ENCODE results near the gene FMN1.

FMN1 gene

DNA sequence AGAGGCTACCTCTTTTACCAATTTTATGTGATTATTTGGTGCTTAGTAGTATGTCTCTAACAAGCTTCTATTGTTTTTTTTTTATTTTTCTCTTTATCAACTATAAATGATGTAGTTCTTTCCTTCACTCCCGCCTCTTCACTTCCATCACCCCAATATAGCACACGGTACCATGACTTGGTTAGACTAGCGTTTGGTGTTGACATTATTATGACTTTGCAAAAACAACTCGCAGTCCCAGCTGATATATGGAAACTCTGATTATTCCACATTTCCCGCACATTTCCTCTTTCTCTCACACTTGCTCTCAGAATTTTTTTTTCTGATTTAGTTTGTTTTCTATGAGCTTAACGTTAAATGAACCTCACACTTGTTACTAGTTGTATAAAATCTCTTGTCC lies 314.5 kb downstream of the FMN1 start:
- no peak for DNase-seq (ENCODE audit: low spot score)

- no peak for DNase-seq (ENCODE audit: low spot score)
Observed at GRCh38 chr15:32878869-32879805, 315.4 kb downstream of the FMN1 start.

DNA sequence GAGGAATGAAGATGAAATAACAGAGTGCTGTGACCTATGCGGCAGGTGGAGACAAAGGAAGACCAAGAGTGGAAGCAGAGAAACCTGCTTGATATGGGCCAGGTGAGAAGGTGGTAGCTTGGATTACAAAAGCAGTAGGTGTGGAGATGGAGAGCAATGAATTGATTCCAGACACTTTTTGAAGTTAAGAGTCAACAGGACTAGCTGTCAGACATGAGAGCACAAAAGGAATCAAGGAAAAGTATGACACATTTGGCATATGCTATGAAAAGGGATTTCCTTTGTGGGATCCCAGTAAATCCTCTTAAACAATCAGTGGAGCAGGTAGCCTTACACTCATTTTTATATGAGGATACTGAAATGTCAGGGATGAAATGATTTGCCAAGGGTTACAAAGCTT lies 316.2 kb downstream of the FMN1 start:
- DNase-seq (ENCODE audit: low spot score): no peak

- DNase-seq (ENCODE audit: low spot score): no peak
Observed at GRCh38 chr15:32877252-32878019, 317.1 kb downstream of the FMN1 start.

DNA sequence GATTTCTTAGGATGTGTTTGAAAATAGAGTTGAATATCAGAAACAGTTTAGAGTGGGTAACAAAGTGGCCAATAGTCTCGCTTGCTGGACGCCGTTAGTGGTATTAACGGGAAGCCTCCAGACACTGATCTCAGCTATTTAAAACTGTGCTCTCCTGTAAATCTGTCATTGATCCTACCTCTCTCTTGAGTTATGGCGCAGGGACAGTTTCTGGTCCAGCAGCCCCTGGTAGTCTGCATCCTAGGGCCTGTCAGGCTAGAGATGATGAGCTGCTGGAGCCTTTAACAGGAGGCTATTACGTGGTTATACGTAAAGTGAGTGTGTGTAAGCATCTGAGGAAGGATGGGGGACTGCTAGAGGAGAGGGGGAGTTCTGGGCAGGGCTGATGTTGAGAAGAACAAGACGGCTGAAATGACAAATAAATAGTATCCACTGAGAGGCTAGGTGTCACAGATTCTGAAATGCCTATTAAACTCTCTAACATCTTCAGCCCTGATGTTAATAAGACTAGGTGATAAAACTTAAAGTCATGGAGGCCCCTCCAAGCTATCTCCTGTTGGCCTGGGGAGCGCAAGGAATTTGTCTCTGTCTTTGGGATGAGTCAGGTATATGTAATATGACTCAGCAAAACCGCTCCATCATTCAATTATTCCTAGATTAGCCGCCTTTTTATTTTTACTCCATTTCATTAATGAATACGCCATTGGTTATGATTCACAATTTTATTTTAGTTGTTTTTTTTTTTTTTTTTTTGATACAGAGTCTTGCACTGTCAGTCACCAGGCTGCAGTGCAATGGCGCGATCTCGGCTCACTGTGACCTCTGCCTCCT lies 321.0 kb downstream of the FMN1 start:
- DNase-seq (ENCODE audit: low spot score): no peak

DNA sequence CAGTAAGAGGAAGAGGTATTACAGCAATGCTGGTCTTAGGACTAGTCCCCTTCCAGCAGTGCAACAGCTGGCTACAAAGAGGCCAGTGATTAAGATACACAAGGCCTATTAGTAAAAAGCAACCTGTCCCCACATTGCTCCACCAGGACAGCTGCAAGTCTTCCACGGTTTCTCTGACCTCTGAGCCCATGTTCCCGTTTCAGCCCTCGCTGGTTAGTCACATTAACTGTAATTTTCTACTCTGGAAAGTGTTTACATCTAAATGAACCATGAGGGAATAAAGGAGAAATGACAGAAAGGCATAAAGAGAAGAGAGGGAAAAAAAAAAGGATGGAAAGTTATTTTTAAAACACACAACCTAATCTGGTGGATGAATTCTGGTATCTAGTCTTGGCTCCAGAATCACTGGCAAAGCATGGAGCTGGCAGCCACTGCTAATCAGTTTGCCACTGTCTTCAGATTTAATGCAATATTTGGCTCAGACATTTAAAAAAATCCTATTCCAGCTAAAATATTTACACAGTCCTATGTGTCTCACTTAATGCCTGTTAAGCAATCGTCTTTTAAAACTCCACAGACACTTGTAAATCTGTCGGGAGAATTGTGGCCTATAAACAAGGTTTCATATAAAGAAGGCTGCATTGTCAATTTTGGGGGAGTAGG lies 321.8 kb downstream of the FMN1 start:
- no peak for DNase-seq (ENCODE audit: low spot score)

DNA sequence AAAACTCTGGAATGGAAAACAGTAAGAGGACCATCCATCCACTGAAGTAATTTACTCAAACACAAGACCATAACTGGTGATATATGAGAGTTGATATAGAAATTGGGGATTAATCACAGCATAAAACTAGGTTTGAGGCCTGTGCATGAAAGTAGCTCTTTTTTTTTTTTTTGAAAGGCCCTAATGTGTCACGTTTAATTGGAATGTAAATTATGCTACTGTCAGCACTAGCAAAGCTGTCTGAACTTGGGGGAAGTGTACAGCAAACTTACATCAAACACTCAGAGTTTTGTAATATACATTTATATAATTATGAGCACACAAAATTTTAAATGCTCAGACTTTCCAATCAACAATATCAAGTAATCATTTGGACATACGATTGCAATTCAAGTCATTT lies 322.6 kb downstream of the FMN1 start:
- no peak for DNase-seq (ENCODE audit: low spot score)

DNA sequence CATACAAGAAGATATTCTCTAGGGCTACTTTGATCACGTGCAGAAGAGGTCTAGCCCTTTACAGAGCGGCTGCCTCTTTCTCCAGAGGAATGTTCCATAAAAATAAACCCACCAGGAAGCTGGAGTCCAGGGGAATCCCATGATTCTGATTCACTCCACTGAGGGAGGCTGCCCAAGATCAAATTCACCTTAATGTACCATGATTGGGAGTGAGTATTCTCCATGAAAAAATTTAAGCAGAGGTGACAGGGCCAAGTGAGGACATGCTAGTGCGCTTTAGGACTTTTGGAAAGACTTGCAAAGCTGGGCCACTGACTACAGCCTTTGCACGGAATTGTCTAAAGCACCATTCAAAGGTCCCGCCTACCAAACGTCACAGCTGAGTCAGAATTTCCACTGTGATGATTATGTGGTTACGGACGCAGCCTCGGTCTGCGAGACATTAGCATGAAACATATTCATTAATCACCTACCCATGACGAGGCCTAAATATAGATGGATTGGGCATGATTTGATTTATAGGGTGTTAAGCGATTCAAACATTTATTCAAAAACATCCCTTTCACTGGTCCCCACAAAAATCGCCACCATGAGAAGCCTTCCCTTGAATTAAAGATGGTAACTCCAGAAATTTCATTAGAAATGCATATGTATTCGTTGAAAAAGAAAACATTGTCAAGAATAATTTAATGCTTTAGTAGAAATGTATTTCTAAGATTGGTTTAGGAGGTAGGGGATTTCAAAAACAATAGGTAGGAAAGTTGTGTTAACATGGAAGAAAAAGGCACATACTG lies 324.1 kb downstream of the FMN1 start:
- DNase-seq (ENCODE audit: low spot score): no peak

DNA sequence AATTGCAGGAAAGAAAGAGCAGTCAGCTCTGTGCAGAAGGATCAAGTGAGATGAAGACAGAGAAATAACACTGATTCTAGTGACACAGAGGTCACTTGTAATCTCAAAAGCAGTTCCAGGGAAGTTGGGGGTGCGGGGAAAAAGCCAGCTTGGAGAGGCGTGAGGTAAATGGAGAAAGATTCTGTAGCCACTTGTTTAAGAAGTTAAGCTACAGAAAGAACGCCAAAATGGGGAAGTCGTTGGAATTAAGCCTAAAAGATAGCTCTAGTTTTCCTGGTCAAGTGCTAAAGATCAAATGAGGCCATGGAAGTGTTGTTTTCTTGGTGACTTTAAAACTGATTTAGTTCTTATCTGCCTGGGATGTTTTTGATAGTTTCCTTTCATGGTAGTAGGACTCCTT lies 324.7 kb downstream of the FMN1 start:
- no peak for DNase-seq (ENCODE audit: low spot score)

- no peak for DNase-seq (ENCODE audit: low spot score)
Observed at GRCh38 chr15:32867313-32867626, 327.2 kb downstream of the FMN1 start.

DNA sequence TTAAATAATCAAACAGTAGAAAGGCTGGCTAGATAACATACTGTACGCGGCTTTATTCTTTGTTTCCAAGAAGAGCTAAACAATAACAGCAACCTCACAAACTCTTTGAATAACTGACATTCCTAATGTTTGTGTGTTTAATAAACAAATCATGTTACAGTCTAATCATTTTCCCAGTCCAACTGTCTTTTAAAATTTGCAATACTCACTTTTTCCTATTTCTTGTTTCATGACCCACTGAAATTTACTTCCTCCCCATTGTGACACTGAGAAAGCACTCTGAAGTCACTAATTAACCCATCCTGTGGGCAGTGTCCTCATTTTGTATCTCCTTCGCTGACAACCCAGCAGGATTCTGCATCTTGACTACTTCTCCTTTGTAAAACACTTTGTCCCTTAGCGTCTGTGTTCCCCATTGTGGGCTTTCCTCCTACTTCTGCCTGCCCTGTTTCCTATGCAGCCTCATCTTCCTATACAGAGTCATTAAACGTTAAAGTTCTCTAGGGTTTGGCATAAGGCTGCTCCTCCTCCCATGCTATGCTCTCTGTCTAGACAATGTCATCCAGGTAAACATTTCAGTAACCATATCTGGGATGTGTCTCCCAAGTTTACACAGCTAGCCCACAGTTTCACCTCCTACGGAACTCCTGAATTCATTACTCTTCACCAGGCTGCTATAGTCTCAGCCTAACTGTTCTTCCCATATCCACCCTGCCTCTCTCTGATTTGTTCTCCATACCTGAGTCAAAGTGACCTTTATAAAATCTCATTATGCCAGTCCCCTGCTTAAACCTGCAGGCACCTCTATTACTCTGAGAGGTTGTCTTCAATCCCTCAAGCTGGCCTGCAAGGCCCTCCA lies 327.8 kb downstream of the FMN1 start:
- no peak for DNase-seq (ENCODE audit: low spot score)

GRCh38 chr15:32864841-32865240 lies 329.7 kb downstream of the FMN1 start:
- no peak for DNase-seq (ENCODE audit: low spot score)

DNA sequence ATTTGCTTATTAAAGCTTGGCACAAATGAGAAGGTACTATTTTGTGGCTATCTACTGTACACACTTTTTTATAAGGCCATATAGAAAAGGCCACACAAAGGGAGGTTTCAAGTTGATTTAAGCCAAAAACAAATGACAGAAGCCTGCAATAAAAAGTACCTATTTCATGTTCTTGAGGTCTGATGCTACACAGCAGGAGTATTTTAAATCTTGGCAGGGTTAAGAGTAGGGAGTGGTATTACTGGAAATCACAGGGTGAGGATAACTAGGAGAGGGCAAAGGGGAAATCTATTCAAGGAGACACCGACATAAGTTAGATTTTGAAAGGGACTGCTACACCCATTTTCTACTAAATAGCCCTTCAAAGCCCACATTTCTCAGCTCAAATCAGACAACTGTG lies 330.5 kb downstream of the FMN1 start:
- no peak for DNase-seq (ENCODE audit: low spot score)

DNA sequence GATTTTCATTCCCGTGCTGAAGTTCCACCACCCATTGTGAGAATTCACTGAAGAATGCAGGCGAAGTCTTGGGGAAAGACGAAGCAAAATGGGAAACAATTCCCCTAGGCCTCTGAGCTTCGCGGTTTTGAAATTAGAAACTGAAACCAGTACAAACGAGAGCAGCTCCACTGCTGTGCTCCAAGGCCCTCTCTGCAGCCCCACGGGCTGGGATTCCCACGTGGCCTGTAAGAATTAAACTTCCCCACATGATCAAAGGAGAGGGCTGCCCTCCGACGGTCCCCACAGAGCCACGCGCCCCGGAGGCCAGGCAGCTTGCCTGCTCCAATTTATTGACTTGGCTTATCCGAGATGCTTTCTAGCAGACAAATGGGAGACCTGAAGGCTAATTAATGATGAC lies 332.8 kb downstream of the FMN1 start:
- peak; percentile 65 for DNase-seq (ENCODE audit: low spot score)

- no peak for DNase-seq (ENCODE audit: low spot score)
Observed at GRCh38 chr15:32861174-32861573, 333.3 kb downstream of the FMN1 start.

DNA sequence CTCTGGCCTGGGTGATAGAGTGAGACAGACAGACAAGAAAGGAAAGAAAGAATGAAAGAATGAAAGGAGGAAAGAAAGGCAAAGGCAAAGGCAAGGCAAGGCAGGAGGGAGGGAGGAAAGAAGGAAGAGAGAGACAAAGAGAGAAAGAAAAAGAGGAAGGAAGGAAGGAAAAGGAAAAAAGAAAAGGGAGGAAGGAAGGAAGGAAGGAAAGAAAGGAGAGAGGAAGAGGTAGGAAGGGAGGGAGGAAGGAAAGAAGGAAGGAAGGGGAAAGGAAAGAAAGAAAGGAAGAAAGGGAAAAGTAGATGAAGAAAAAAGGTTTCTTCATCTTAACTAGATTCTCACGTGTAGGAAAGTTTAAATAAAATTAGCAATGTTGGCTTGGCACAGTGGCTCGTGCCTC lies 334.5 kb downstream of the FMN1 start:
- DNase-seq (ENCODE audit: low spot score): no peak

DNA sequence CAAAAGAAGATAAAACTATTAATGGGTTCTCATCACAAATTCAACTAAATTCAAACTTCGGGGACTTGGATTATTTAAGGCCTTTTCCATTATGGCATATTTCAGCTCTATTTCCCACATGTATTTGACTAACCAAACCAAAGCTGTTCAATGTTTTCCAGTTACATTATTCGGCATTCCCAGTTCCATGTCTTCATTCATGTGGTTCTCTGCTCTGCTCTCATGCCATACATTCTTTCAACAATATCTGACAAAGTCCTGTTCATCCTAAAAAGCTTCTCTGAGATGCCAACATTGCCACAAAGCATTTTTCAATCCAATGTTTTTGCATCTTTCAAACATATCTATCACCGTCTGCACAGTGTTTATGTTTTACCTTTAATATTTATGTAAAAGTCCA lies 335.3 kb downstream of the FMN1 start:
- DNase-seq (ENCODE audit: low spot score): no peak

- DNase-seq (ENCODE audit: low spot score): no peak
Observed at GRCh38 chr15:32857732-32858131, 336.8 kb downstream of the FMN1 start.

GRCh38 chr15:32856753-32857152 lies 337.8 kb downstream of the FMN1 start:
- DNase-seq (ENCODE audit: low spot score): no peak

- DNase-seq (ENCODE audit: low spot score): no peak
Observed at GRCh38 chr15:32855942-32856341, 338.6 kb downstream of the FMN1 start.
